Muscle of back (tissue), 11 donors: ENCODE data around the gene ISCA2. TPM values are rescaled to one million over a fixed set of nuclear protein-coding genes. Genes with fewer than 3 reads are reported as not detected.

Experiments used
- DNase-seq, 3 donors: peaks; one replicate each; pipeline versions ENCODE4 v3.0.0 to v3.0.0-alpha.2; 2013
- polyA plus RNA-seq, 10 donors: library from polyadenylated mRNA; unstranded; fragments of 120-200 nt; gene quantifications; one replicate each; pipeline ENCODE4 v1.2.1, GENCODE V29; 2013; ENCODE audit not compliant: insufficient read length in 10 of 10

ISCA2 gene
- polyA plus RNA-seq, 10 donors, result 22.7 to 27.8 (median 25.1) TPM

GRCh38 chr14:74478996-74479635 is 14.4 kb upstream of the ISCA2 start:
- DNase-seq, result no peak

- no peak for DNase-seq
Observed at GRCh38 chr14:74480046-74480445, 13.5 kb upstream of the ISCA2 start.

- DNase-seq, result no peak
Observed at GRCh38 chr14:74482571-74482970, 11.0 kb upstream of the ISCA2 start.

- DNase-seq, result peak in 1 of 3 donors; percentile 38
Observed at GRCh38 chr14:74483321-74483720, 10.2 kb upstream of the ISCA2 start.

GRCh38 chr14:74486164-74486563 is 7.4 kb upstream of the ISCA2 start:
- DNase-seq, result no peak

- DNase-seq, result no peak
Observed at GRCh38 chr14:74488786-74489397, 4.7 kb upstream of the ISCA2 start.

GRCh38 chr14:74490486-74490885 is 3.1 kb upstream of the ISCA2 start:
- DNase-seq, result no peak

- DNase-seq, result peak in 2 of 3 donors; percentile 36 to 66
Observed at GRCh38 chr14:74491956-74492775, 1.4 kb upstream of the ISCA2 start.

GRCh38 chr14:74492776-74493342 is 706 bp upstream of the ISCA2 start, which contains the start of gene NPC2:
TSS of gene NPC2 (minus strand) at chr14:74493305. CDS start at chr14:74493274, 31 bp downstream.
- peak in 1 of 3 donors; percentile 30 for DNase-seq

- no peak for DNase-seq
Observed at GRCh38 chr14:74495356-74495755, 1.8 kb downstream of the ISCA2 start.

GRCh38 chr14:74500417-74501134 is 7.0 kb downstream of the ISCA2 start:
- no peak for DNase-seq

- peak; percentile 78 to 91 (median 84) for DNase-seq
Observed at GRCh38 chr14:74501135-74501614, 7.6 kb downstream of the ISCA2 start.

- no peak for DNase-seq
Observed at GRCh38 chr14:74501691-74502090, 8.1 kb downstream of the ISCA2 start.

GRCh38 chr14:74502236-74503019 is 8.9 kb downstream of the ISCA2 start:
- DNase-seq, result peak in 1 of 3 donors; percentile 55

GRCh38 chr14:74503291-74503937 is 9.8 kb downstream of the ISCA2 start:
- DNase-seq, result no peak

GRCh38 chr14:74503938-74504335 is 10.4 kb downstream of the ISCA2 start:
- no peak for DNase-seq

- DNase-seq, result no peak
Observed at GRCh38 chr14:74504412-74504811, 10.8 kb downstream of the ISCA2 start.

- no peak for DNase-seq
Observed at GRCh38 chr14:74504874-74505720, 11.5 kb downstream of the ISCA2 start.

- DNase-seq, result no peak
Observed at GRCh38 chr14:74505831-74506230, 12.3 kb downstream of the ISCA2 start.
